Sciatic nerve (tissue), 2 donors: ENCODE measurements around the gene CRHR2. TPM values are rescaled to one million over a fixed set of nuclear protein-coding genes. Genes with fewer than 3 reads are reported as not detected.

Source experiments
- ATAC-seq: fragments of 200-7000 bp; cut with Tn5 transposase; one replicate; pipeline ENCODE4 v1.9.1; 2020; ENCODE audit warnings: mild to moderate bottlenecking, moderate library complexity
- DNase-seq: peaks from one replicate; pipeline ENCODE4 v3.0.0-alpha.2; 2020; ENCODE audit warnings: low spot score
- intact Hi-C: fragments of 100-400 bp; cut with DNase I; formaldehyde crosslinking; loops from one replicate; pipeline ENCODE4 v1.14.2; 2022
- total RNA-seq: library from RNA; stranded (reverse); fragmentation: NEBNext Ultra II Directional; extraction: Animal tissue kit (Norgen Biotek cat#: 25700); gene quantifications from one replicate; pipeline ENCODE4 v1.2.1, GENCODE V29; 2021
- donor health status: DM: no; HTN: no; CAD: no.
- donor health status: DM: no; HTN: no; CAD: no.

Gene CRHR2
- total RNA-seq, 1 donor from 2014 or later = 1.1 TPM

DNA sequence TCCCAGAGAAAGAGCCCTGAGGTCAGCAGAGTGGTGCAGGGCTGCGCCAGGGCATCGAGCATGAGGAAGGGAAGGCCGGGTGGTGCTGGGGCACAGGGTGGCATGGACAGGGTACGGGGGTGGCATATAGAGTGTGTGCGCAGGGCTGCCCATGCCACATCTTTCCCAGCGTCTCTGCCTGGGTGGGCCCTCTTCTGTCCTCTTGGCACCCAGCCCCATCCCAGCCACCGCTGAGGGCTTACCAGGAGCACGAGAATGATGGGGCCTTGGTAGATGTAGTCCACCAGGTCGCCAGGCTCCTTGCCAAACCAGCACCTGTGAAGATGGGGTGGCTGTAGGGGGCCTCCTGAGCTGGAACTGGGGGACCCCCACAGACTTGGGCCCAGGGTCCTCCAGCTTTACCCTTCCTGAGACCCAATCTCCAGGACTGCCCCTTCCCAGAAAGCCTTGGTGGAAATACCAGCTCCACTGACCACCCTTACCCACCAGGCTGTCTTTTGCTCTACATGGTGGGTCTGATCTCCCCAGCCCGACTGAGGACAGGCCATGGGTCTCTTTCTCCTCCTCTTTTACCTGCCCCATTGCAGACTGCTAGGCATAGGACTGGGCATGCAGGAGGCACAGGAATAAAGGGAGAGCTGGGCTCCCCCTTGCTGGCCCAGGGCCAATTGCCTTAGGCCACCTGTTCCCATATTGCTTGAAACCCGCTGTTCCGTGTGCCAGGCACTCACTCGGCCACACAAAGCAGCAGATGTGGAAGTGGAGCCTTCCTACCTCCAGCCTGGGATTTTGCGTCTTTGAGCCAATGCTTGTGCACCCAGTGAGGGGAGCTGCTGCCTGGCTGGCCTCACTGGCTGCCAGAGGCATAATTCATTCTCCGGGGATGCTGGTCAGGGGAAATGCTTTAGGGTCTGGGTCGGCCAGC lies 21.7 kb downstream of the CRHR2 start:
- DNase-seq = no peak
- intact Hi-C loops = no loop called here
- ATAC-seq = peak; percentile 19

DNA sequence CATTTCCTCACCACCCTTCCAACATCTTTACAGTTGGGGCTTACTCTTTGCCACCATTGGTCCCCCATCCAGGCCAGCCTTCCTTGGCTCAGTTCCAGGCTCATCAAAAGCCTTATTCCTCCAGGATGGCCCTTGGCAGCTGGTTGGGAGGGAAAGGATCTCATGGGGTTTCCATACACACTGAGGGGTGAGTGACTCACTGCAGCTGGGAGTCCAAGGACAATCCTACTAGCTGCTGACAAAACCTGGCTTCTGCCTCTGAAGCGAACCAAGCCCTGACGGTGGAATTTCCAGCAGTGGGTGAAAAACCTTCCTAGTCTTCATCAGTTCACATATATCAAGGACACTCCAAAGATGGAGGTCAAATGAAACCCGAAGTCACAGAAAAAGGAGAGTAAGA lies 22.9 kb downstream of the CRHR2 start:
- ATAC-seq (no peak), DNase-seq (no peak)
- intact Hi-C loops = no loop called here

DNA sequence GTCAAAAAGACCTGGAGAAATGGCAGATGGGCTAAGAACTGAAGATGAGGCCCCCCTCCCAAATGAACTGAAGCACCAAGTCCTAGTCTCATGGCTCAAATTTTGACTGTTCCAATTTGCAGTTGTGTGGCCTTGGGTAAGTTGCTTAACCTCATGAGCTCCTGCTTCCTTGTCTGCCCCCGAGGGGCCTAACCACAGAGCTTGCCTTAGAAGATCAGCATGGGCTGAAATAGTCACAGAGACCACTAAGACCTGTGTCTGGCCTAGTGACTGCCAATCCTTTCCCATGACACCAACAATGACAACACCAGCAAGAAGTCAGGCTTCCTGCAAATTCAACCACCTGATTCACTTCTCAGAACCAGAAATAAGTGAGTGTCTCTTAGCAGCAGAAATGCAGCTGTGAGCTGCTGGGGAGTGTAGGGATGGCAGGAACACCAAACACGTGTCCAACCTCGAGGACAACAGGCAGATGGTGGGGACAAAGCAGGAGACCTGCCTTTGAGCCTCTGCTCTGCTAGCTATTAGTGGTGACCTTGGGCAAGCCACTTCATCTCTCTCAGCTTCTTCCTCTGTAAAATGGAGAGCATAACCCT lies 23.7 kb downstream of the CRHR2 start:
- intact Hi-C loops = no loop called here
- no peak for ATAC-seq
- DNase-seq = no peak

- ATAC-seq (no peak), DNase-seq (peak; percentile 33)
- intact Hi-C loops = no loop called here
Measured at GRCh38 chr7:30657131-30657530, 25.1 kb downstream of the CRHR2 start.

DNA sequence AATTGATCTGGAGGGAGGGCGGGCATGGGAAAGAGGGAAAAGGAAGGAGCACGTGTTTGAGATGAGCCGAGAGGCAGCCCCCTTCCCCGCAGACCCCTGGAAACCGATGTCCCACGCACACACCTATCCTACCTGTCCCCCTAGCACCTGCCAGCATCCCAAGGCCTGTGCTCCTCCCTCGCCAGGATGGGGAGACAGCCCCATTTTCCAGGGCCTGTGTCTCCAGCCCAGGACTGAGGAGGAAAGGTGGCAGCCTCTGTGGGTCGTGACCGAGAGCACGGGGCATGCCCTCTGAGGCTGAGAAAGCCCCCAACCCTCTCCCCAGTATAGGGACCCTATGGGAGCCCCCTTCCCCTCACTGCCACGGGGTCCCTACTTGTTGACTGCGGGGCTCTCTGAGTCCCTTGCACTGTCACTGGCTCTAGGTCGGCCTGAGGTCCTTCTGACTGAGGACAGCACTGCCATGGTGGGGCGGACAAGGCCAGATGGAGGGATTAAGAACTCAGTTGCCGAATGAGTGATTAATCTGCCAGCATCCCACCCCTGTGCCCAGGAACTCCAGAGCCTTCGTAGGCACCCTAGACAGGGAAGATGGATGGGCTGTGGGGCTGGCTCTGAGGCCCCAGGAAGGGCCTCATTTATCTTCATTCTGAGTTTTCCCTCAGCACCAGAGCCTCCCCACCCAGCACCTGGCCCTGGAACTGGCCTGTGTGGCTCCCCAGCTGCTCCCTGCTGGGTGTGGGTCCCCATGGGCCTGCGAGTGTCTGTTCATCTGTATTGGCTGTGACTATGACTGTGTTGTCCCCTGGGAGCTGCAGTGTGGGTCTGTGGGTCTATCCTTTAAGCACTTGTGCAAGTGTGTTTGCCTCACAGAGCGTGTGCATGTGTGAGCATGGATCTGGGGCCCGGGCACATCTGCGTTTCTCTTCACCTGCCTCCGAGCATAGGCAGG lies 26.0 kb downstream of the CRHR2 start:
- DNase-seq = peak; percentile 39
- intact Hi-C loops = no loop called here
- ATAC-seq = no peak

DNA sequence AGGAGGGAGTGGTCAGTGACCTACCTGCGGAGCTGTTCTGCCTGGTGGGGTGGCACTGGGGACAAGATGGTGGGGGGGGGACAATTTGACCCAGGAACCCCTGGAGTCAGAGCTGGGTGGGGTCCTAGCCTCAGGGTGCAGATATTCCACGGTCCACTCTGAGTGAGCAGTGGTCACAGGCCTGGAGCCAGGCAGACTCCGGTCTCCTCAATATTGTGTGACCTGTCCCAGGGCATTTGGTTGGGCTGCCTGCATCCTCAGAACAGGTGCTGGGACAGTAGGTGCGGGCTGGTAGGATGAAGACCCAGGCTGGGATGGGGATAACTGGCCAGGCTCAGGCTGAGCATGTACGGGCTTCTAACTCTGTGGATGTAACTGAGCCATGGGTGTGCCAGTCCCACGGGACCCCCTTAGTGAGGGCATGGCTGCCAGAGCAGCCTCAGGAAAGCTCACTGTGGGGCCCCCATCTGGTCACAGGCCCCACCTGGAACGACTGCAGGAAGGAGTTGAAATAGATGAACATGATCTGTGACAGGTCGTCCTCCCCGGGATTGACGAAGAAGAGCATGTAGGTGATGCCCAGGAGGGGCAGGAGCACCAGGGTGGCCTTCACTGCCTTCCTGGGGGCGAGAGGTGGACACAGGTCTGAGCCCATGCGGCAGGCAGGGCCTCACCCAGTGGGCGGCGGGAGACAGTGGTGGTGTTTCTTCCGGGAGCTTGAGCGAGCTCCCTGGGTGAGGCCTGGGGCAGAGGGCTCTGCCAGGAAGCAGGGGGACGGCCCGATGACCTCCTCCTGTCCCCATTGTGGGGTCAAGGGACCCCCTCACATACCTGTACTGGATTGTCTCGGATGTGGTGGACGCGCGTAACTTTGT lies 26.9 kb downstream of the CRHR2 start:
- no peak for ATAC-seq
- peak; percentile 50 for DNase-seq
- intact Hi-C loops = no loop called here

- DNase-seq (peak; percentile 35), ATAC-seq (no peak)
- intact Hi-C loops = no loop called here
Measured at GRCh38 chr7:30654296-30655090, 27.8 kb downstream of the CRHR2 start.

DNA sequence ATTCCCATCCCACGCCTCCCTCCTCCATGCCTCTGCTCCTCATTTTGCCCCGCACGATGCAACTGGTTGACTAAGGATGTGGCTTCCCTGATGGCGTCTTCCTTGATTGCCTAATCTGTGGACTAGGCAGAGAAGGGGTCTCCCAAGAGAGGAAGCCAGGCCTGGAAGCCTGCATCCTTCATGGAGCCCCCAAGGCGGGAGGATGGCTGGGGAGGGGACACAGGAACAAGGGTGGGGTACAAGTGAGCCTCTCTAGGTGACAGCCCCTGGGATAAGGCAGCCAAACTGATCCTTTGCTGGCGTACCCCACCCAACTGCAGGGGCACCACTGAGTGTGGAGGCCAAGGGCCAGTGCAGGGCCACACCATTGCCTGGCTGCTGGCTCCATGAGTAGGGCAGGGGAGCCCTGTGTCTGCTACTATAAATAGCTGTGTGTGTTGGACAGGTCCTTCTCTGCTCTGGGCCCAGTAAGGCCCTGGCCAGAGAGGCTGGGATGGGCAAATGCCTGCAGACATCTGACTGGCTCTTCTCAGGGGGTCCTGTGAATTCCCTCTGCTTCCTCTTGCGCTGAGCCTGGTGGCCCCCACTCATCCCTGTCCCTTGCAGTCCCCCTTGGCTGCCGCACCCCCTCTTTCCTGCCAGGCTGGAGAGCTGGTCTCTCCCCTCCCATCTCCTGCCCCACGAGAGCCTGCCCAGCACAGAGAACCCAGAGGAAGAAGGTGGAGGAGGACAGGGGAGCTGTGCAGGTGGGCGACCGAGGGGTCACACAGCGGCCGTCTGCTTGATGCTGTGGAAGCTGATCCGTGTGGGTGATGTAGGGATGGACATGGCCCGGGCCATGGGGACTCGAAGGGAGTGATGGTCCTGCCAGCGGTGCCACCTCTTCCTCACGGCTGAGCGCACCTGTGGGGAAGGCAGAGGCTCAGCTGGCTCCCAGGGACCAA lies 29.3 kb downstream of the CRHR2 start:
- no peak for DNase-seq
- intact Hi-C loops = no loop called here

GRCh38 chr7:30652132-30652531 lies 30.1 kb downstream of the CRHR2 start:
- ATAC-seq (no peak), DNase-seq (no peak)
- intact Hi-C loops = no loop called here

More for the DNA sequence above, 29.3 kb downstream of the CRHR2 start:
- no peak for ATAC-seq

DNA sequence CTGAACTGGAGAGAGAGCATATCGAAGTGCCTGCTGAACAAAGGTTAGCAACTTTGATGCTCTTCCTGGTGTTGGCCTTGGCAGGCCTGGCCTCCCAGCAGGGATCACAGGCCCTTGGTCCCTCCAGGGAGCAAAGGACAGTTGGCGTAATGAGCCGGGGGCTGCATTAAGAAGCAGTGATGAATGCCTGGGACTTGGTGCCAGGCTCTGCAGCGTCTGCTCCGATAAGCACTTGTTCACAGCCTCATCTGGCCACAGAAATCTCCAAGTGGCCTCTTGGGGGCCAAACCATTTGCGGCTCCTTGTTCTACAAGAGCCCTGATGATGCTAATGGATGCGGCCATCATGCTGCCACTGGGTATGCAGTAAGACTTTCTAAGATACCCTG lies 31.8 kb downstream of the CRHR2 start:
- ATAC-seq (no peak), DNase-seq (no peak)
- intact Hi-C loops = no loop called here

DNA sequence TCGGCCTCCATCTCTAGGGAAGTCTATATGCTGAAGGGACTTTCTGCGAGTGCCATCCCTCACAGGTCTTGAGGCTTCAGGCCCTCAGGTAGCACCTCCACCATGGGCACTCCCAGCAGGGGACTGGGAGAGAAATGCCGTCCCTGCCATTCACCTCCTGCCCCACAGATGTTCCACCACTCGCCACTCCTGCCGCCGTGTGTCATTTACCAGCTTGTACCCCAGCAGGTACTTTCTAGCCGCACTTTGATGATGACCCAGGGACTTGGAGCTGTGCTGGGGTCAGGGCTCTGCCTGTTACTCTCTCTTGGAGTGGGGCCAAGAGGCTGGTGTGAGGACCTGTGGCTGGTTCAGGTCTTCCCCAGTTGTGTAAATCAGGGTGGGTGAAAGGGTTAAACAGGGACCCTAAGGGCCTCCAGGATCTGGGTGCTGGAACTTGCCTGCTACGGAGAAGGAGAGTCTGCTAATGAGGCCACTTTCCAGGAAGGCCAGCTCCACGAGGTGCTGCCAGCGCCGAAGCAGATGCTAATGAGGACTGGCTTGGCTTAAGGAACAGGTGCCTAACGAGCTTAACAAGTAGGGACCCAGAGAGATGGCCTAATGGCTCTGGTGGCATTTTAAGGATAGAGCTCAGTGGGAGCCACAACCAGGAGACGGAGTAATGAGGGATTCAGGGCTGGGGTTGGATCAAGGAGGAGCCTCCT lies 32.4 kb downstream of the CRHR2 start:
- no peak for DNase-seq
- ATAC-seq = no peak
- intact Hi-C loops = no loop called here

- intact Hi-C loops = no loop called here
- no peak for DNase-seq
- ATAC-seq = no peak
Measured at GRCh38 chr7:30648744-30649540, 33.3 kb downstream of the CRHR2 start.

GRCh38 chr7:30647589-30648364 lies 34.5 kb downstream of the CRHR2 start:
- ATAC-seq = no peak
- no peak for DNase-seq
- intact Hi-C loops = no loop called here

DNA sequence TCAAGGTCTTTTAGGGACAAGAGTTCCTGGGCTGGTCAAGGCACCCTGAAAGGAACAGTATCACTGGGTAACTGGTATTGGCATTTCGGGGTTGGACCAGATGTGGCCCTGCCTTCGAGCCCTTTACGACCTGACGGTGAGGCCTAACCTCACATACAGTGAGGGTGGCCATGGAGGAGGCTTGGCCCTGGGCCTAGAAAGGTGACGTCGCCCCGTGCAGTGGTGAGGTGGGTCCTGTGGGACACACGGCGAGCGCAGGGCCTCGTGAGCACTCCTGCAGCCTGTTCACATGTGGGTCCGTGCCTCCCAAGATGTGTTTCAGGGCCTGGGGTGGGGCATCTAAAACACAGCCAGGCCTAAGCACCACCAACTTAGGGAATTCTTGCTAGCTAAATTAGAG lies 36.1 kb downstream of the CRHR2 start:
- intact Hi-C loops = no loop called here
- DNase-seq (no peak), ATAC-seq (no peak)

DNA sequence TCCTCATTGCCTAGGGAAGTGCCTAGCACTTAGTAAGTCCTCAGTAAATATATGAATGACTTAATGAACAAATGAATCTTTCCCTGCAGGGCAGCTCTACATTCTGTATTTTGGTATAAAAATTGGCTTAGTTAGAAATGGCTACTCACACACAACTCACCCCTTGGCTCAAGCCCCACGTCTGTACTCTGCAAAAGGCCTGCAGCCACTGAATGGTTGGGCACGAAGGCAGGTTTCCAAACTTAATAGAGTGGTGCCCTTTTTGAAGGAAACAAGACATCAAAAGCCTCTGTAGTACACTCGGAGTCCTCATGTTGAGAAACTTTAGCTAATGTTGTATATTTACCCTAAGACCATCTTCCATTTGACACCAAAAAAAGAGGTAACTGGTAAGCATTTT lies 36.6 kb downstream of the CRHR2 start:
- ATAC-seq (no peak), DNase-seq (no peak)
- intact Hi-C loops = no loop called here
